CD4-positive, CD25-positive, alpha-beta regulatory T cell (primary cell): ENCODE measurements around the gene GSG1L. TPM values are rescaled to one million over a fixed set of nuclear protein-coding genes. Genes with fewer than 3 reads are reported as not detected.
A peak's percentile ranks its signal among the peaks of the same experiment; 100 is the strongest.

ENCODE experiments used
- ATAC-seq, 2 donors: fragments of 150-1000 bp; cut with Tn5 transposase; one replicate each; pipeline ENCODE4 v1.10.0; 2021; ENCODE audit warnings: low read depth in 2 of 2, moderate number of reproducible peaks in 2 of 2, moderate library complexity in 1 of 2
- DNase-seq, 3 donors: peaks; one replicate each; pipeline versions ENCODE4 v3.0.0 to v3.0.0-alpha.2; 2012 to 2022; ENCODE audit warnings: mixed read lengths in 1 of 3
- H3K27ac ChIP-seq: one replicate; pipeline ENCODE4 v1.7.0; 2013; ENCODE audit warnings: mild to moderate bottlenecking, low read length; ENCODE audit not compliant: insufficient read depth, poor library complexity, severe bottlenecking
- H3K27me3 ChIP-seq: one replicate; pipeline ENCODE4 v1.7.0; 2013; ENCODE audit warnings: low read length; ENCODE audit not compliant: control insufficient read depth, insufficient read depth
- H3K36me3 ChIP-seq: one replicate; pipeline ENCODE4 v1.7.0; 2013; ENCODE audit warnings: mild to moderate bottlenecking, low read length, moderate library complexity; ENCODE audit not compliant: control insufficient read depth, insufficient read depth
- H3K4me1 ChIP-seq: 2 replicates; pipeline ENCODE4 v1.7.0; 2013; ENCODE audit warnings: mild to moderate bottlenecking, low read length; ENCODE audit not compliant: insufficient read depth, control insufficient read depth, poor library complexity, severe bottlenecking
- H3K4me3 ChIP-seq: one replicate; pipeline ENCODE4 v1.7.0; 2013; ENCODE audit warnings: low read depth, mild to moderate bottlenecking, low read length, moderate library complexity
- H3K9me3 ChIP-seq, 2 experiments: 1 replicate in 1 of 2; 2 replicates in 1 of 2; pipeline ENCODE4 v1.7.0; 2013; ENCODE audit warnings: low read length in 2 of 2, mild to moderate bottlenecking in 1 of 2, moderate library complexity in 1 of 2; ENCODE audit not compliant: control insufficient read depth in 2 of 2
- H3K27ac Mint-ChIP-seq, 3 donors: one replicate each; pipeline ENCODE4 v1.8.0; 2020 to 2022; ENCODE audit warnings: mild to moderate bottlenecking in 3 of 3, mixed read lengths in 3 of 3, moderate library complexity in 2 of 3
- H3K27me3 Mint-ChIP-seq: one replicate; pipeline ENCODE4 v1.8.0; 2022; ENCODE audit warnings: mild to moderate bottlenecking, mixed read lengths
- H3K36me3 Mint-ChIP-seq: one replicate; pipeline ENCODE4 v1.8.0; 2020; ENCODE audit warnings: mixed read lengths
- H3K4me1 Mint-ChIP-seq, 4 donors: one replicate each; pipeline ENCODE4 v1.8.0; 2020 to 2022; ENCODE audit warnings: mixed read lengths in 4 of 4, mild to moderate bottlenecking in 1 of 4
- H3K4me3 Mint-ChIP-seq, 4 donors: one replicate each; pipeline ENCODE4 v1.8.0; 2020 to 2022; ENCODE audit warnings: mild to moderate bottlenecking in 4 of 4, mixed read lengths in 4 of 4, moderate library complexity in 3 of 4
- H3K9me3 Mint-ChIP-seq, 7 donors: one replicate each; pipeline ENCODE4 v1.8.0; 2020 to 2022; ENCODE audit warnings: mixed read lengths in 7 of 7, mild to moderate bottlenecking in 3 of 7, moderate library complexity in 2 of 7
- polyA plus RNA-seq, 4 donors: library from polyadenylated mRNA; unstranded; fragments of 300-500 nt; fragmentation: Illumina TruSeq; gene quantifications; one replicate each; pipeline ENCODE4 v1.2.3, GENCODE V29; 2021
- total RNA-seq: library from RNA; stranded (reverse); gene quantifications from one replicate; pipeline ENCODE4 v1.2.3, GENCODE V29; 2022

GSG1L gene
- total and polyA plus RNA-seq, 5 donors from 2014 or later = 0.15 TPM; not detected in 4

GRCh38 chr16:27920391-27920891, 143.1 kb downstream of the GSG1L start:
- H3K4me3 Mint-ChIP-seq = no peak overlapping the region
- Histone ChIP-seq H3K27me3 (peaks cover 12% of the 10 kb centered on the region), H3K27ac (no peak overlapping the region), H3K4me1 (no peaks in the 10 kb centered on the region), H3K9me3 (no peaks in the 10 kb centered on the region), H3K4me3 (no peak overlapping the region), H3K36me3 (no peaks in the 10 kb centered on the region)
- no peaks in the 10 kb centered on the region for H3K36me3 Mint-ChIP-seq
- peaks cover 0 to 2% (median 0%) of the 10 kb centered on the region in 7 donors for H3K9me3 Mint-ChIP-seq
- H3K27ac Mint-ChIP-seq = no peak overlapping the region
- no peak for ATAC-seq
- DNase-seq = no peak
- H3K27me3 Mint-ChIP-seq = peaks cover 9% of the 10 kb centered on the region
- no peaks in the 10 kb centered on the region for H3K4me1 Mint-ChIP-seq

- Histone ChIP-seq H3K4me3 (no peak overlapping the region), H3K9me3 (no peaks in the 10 kb centered on the region), H3K27ac (no peak overlapping the region), H3K4me1 (no peaks in the 10 kb centered on the region), H3K36me3 (no peaks in the 10 kb centered on the region), H3K27me3 (peaks cover 8% of the 10 kb centered on the region)
- Mint-ChIP-seq H3K27ac (no peak overlapping the region), H3K4me1 (no peaks in the 10 kb centered on the region), H3K27me3 (peaks cover 9% of the 10 kb centered on the region), H3K36me3 (no peaks in the 10 kb centered on the region), H3K4me3 (no peak overlapping the region), H3K9me3 (peaks cover 0 to 2% (median 0%) of the 10 kb centered on the region in 7 donors)
- DNase-seq = no peak
- ATAC-seq = no peak
Measured at GRCh38 chr16:27918755-27919154, 144.8 kb downstream of the GSG1L start.

DNA sequence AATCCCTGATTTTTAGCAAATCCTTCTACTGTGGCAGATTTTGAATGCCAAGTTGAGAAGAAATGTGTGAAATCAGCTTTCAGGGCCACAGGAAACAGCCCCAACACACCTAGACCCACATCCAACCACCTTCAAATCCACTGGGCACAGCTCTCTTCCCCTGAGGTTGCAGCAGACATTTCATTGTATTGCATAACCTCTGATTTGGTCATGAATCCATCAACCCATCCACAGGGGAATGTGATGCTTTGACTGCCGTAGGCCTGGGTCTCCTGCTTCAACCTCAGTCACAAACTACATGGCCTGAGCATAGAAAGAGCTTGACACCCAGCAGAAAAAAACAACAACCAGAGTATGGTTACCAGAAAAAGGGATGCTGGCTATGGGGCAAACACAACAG, 145.6 kb downstream of the GSG1L start:
- Mint-ChIP-seq H3K36me3 (no peaks in the 10 kb centered on the region), H3K27ac (no peak overlapping the region), H3K9me3 (peaks cover 0 to 2% (median 0%) of the 10 kb centered on the region in 7 donors), H3K4me3 (no peak overlapping the region), H3K4me1 (no peaks in the 10 kb centered on the region), H3K27me3 (peaks cover 9% of the 10 kb centered on the region)
- Histone ChIP-seq H3K27me3 (peaks cover 12% of the 10 kb centered on the region), H3K4me3 (no peak overlapping the region), H3K27ac (no peak overlapping the region), H3K4me1 (no peaks in the 10 kb centered on the region), H3K36me3 (no peaks in the 10 kb centered on the region), H3K9me3 (no peaks in the 10 kb centered on the region)
- no peak for ATAC-seq
- no peak for DNase-seq

DNA sequence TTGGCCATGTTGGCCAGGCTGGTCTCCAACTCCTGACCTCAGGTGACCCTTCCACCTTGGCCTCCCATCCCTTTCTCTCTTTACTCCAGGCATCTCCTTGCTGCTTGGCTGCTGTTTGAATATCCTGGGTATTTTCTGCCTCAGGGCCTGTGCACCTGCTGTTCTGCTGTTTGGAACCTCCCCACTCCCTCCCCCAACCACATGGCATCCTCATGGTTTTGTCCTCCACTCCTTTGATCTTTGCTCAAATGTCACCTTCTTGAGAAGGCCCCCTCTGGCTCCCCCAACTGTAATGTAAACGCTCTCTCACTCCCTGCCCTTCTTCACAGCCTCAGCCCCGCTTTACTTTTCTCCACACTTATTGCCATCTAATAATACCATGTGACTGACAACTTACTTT, 152.0 kb downstream of the GSG1L start:
- no peak overlapping the region for H3K4me3 ChIP-seq
- no peaks in the 10 kb centered on the region for H3K9me3 ChIP-seq
- DNase-seq (no peak), ATAC-seq (no peak)
- no peak overlapping the region for H3K27ac Mint-ChIP-seq
- peaks cover 4% of the 10 kb centered on the region for H3K27me3 ChIP-seq
- peaks cover 0 to 2% (median 0%) of the 10 kb centered on the region in 7 donors for H3K9me3 Mint-ChIP-seq
- H3K4me1 ChIP-seq = no peaks in the 10 kb centered on the region
- no peak overlapping the region for H3K4me3 Mint-ChIP-seq
- no peak overlapping the region for H3K27ac ChIP-seq
- peaks cover 16% of the 10 kb centered on the region for H3K27me3 Mint-ChIP-seq
- H3K36me3 Mint-ChIP-seq = no peaks in the 10 kb centered on the region
- H3K4me1 Mint-ChIP-seq = no peaks in the 10 kb centered on the region
- no peaks in the 10 kb centered on the region for H3K36me3 ChIP-seq

DNA sequence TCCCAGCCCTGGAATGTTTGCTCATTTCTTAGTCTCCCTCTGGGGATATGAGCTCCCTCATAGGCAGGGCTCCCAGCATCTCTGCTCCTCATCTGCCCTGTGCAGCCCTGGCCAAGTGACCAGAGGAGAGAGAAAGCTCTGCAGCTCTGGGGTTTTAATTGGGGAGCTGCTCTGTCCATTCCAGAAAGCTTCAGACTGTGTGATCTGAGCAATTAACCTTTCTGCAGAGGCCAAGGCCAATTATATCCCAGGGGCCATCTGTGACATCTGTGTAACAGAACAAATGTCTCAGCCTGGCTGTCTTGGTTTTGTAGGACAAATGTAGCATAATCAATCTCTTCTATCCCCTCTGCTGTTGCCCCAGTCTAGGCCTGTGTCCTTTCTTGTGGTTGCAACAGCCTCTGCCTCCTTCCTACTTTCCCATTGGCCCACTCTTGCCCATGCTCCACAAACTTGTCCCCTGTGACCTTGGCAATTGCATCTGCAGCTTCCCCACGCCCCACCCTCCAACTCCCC, 156.0 kb downstream of the GSG1L start:
- no peak overlapping the region for H3K4me3 Mint-ChIP-seq
- Histone ChIP-seq H3K36me3 (no peaks in the 10 kb centered on the region), H3K27ac (no peak overlapping the region), H3K27me3 (no peaks in the 10 kb centered on the region), H3K4me1 (no peaks in the 10 kb centered on the region), H3K4me3 (no peak overlapping the region), H3K9me3 (no peaks in the 10 kb centered on the region)
- H3K27ac Mint-ChIP-seq = no peak overlapping the region
- DNase-seq = no peak
- peaks cover 25% of the 10 kb centered on the region for H3K27me3 Mint-ChIP-seq
- no peaks in the 10 kb centered on the region for H3K4me1 Mint-ChIP-seq
- peaks cover 0 to 6% (median 0%) of the 10 kb centered on the region in 7 donors for H3K9me3 Mint-ChIP-seq
- ATAC-seq = no peak
- H3K36me3 Mint-ChIP-seq = no peaks in the 10 kb centered on the region

DNA sequence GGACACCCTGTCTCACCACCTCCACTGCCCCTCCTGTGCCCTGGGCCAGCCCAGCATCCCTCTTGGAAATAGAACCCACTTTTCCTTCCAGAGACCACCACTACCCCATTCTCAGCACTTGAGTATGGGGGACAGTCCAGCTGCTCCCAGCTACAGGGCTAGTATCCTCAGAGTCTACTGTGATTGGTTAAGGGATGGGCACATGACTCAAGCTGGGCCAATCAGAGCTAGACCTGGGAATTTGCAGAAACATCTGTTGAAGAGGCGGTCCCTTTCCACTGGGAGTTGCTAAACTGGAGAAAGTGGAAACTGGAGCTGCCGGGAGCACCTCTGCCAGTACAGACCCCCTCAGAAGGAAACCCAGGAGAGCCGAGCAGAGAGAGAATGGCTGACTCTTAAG, 156.6 kb downstream of the GSG1L start:
- Histone ChIP-seq H3K9me3 (no peaks in the 10 kb centered on the region), H3K36me3 (no peaks in the 10 kb centered on the region), H3K27ac (no peak overlapping the region), H3K4me1 (no peaks in the 10 kb centered on the region), H3K27me3 (no peaks in the 10 kb centered on the region), H3K4me3 (no peak overlapping the region)
- Mint-ChIP-seq H3K36me3 (no peaks in the 10 kb centered on the region), H3K4me3 (no peak overlapping the region), H3K9me3 (peaks cover 0 to 6% (median 0%) of the 10 kb centered on the region in 7 donors), H3K27me3 (peaks cover 26% of the 10 kb centered on the region), H3K27ac (no peak overlapping the region), H3K4me1 (no peaks in the 10 kb centered on the region)
- DNase-seq (no peak), ATAC-seq (no peak)

GRCh38 chr16:27903046-27903655, 160.4 kb downstream of the GSG1L start:
- DNase-seq (no peak), ATAC-seq (no peak)
- H3K4me1 ChIP-seq = no peaks in the 10 kb centered on the region
- Mint-ChIP-seq H3K27ac (no peak overlapping the region), H3K36me3 (no peaks in the 10 kb centered on the region), H3K27me3 (peaks cover 19% of the 10 kb centered on the region), H3K9me3 (peaks cover 0 to 6% (median 0%) of the 10 kb centered on the region in 7 donors), H3K4me1 (no peaks in the 10 kb centered on the region), H3K4me3 (no peak overlapping the region)
- H3K27me3 ChIP-seq = no peaks in the 10 kb centered on the region
- no peaks in the 10 kb centered on the region for H3K9me3 ChIP-seq
- H3K36me3 ChIP-seq = no peaks in the 10 kb centered on the region
- H3K27ac ChIP-seq = no peak overlapping the region
- no peak overlapping the region for H3K4me3 ChIP-seq

- Mint-ChIP-seq H3K4me1 (no peaks in the 10 kb centered on the region), H3K27ac (peak overlapping the region in 1 of 3 donors; percentile 38), H3K9me3 (peaks cover 0 to 6% (median 0%) of the 10 kb centered on the region in 7 donors), H3K36me3 (no peaks in the 10 kb centered on the region), H3K27me3 (peaks cover 14% of the 10 kb centered on the region), H3K4me3 (no peak overlapping the region)
- no peaks in the 10 kb centered on the region for H3K27me3 ChIP-seq
- H3K4me1 ChIP-seq = no peaks in the 10 kb centered on the region
- no peaks in the 10 kb centered on the region for H3K36me3 ChIP-seq
- H3K9me3 ChIP-seq = no peaks in the 10 kb centered on the region
- no peak for DNase-seq
- no peak overlapping the region for H3K27ac ChIP-seq
- ATAC-seq = no peak
- H3K4me3 ChIP-seq = no peak overlapping the region
Measured at GRCh38 chr16:27902551-27902950, 161.0 kb downstream of the GSG1L start.
